ENCODE measurements around the gene SSH2.

- TF ChIP-seq YY1 (tag by site-specific recombination; IDR thresholded peaks at IDR 0.05) (no peak), ZNF433 (tag by site-specific recombination; IDR thresholded peaks at IDR 0.05; ENCODE audit: low read depth) (no peak), ZNF670 (tag by site-specific recombination; IDR thresholded peaks at IDR 0.05; ENCODE audit: low read depth) (no peak), BCL6B (tag by site-specific recombination; IDR thresholded peaks at IDR 0.05) (no peak), ZNF548 (tag by site-specific recombination; IDR thresholded peaks at IDR 0.05) (no peak), CTCF (tag by site-specific recombination; IDR thresholded peaks at IDR 0.05) (no peak), ZBTB11 (tag by site-specific recombination; conservative IDR thresholded peaks at IDR 0.05; ENCODE audit: low read depth) (no peak), ZNF24 (tag by site-specific recombination; IDR thresholded peaks at IDR 0.05) (no peak)
Observed at GRCh38 chr17:29772981-29773380, 157.0 kb downstream of the SSH2 start.

All from HEK293 (cell line).